Measurements from ENCODE around the gene COX8A.
"Not testable (repeated sequence)": the region's sequence is repeated elsewhere in the genome, so short reads cannot be mapped to it uniquely, and the experiment has no call there.

COX8A gene
- total RNA-seq: 19.8 to 35.7 (median 25.4) reads per million in 4 experiments

GRCh38 chr11:63974259-63975143 lies at the start of gene COX8A:
Gene COX8A (plus strand): TSS chr11:63974620. CDS start chr11:63974681, 61 bp downstream.
- DNase-seq: peak; percentile 93

- DNase-seq: no peak
These were observed 44.8 kb upstream of the COX8A start for GRCh38 chr11:63929616-63930015.

- no peak for DNase-seq
These were observed 43.4 kb upstream of the COX8A start for GRCh38 chr11:63931045-63931444.

GRCh38 chr11:63931876-63932275 lies 42.5 kb upstream of the COX8A start:
- no peak for DNase-seq

- DNase-seq: no peak
These were observed 41.0 kb upstream of the COX8A start for GRCh38 chr11:63933459-63933858.

- no peak for DNase-seq
These were observed 36.5 kb upstream of the COX8A start for GRCh38 chr11:63937713-63938478.

GRCh38 chr11:63938479-63939396 lies 35.7 kb upstream of the COX8A start, which contains the start of gene NAA40:
Gene NAA40 (plus strand): TSS chr11:63939002. CDS start chr11:63939097, 95 bp downstream.
- peak; percentile 86 for DNase-seq

- no peak for DNase-seq
These were observed 35.0 kb upstream of the COX8A start for GRCh38 chr11:63939397-63939891.

- DNase-seq: no peak
These were observed 33.6 kb upstream of the COX8A start for GRCh38 chr11:63940786-63941185.

GRCh38 chr11:63941901-63942300 lies 32.5 kb upstream of the COX8A start:
- DNase-seq: no peak

- no peak for DNase-seq
These were observed 31.6 kb upstream of the COX8A start for GRCh38 chr11:63942803-63943202.

- DNase-seq: no peak
These were observed 29.4 kb upstream of the COX8A start for GRCh38 chr11:63944987-63945386.

GRCh38 chr11:63945477-63946163 lies 28.8 kb upstream of the COX8A start:
- DNase-seq: peak; percentile 8

GRCh38 chr11:63951779-63952536 lies 22.5 kb upstream of the COX8A start:
- no peak for DNase-seq

- no peak for DNase-seq
These were observed 21.9 kb upstream of the COX8A start for GRCh38 chr11:63952570-63952969.

GRCh38 chr11:63958008-63958407 lies 16.4 kb upstream of the COX8A start:
- no peak for DNase-seq

- DNase-seq: no peak
These were observed 12.6 kb upstream of the COX8A start for GRCh38 chr11:63961608-63962412.

GRCh38 chr11:63963895-63964294 lies 10.5 kb upstream of the COX8A start:
- not testable (repeated sequence) for DNase-seq

GRCh38 chr11:63966444-63966843 lies 8.0 kb upstream of the COX8A start:
- no peak for DNase-seq

- DNase-seq: no peak
These were observed 5.0 kb upstream of the COX8A start for GRCh38 chr11:63969461-63969860.

Data from effector CD8-positive, alpha-beta T cell (primary cell).